ENCODE data around the gene IL17F. TPM values are rescaled to one million over a fixed set of nuclear protein-coding genes. Genes with fewer than 3 reads are reported as not detected.

The IL17F gene
- total RNA-seq, result not detected
- long read RNA-seq, result 0 reads

DNA sequence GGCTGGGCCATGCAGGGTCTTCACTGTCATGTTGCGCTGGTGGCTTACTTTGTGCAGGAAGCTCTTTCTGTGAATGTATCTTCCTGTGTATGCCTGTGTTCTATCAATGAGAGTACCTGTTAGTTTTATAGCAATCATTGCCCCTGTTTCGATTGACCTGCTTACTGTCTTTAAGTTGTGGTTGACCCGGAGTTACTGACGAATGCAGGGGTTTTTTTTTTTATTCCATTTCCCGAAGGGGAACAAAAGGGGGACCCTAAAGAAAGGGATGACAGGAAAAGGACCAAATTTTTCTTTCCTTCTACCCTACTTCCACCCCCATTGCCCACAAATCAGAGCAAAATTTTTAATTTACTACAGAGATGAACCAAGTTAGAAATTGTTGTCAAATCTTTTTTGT is at the start of gene IL17F:
IL17F (minus strand) TSS at position 101 of the 400 bp plus-strand sequence; CDS start at position 30, 71 bp downstream.
- intact Hi-C loops (cut with DNase I), result no loop called here
- DNase-seq (no peak), ATAC-seq (ENCODE audit: poor library complexity) (no peak)

DNA sequence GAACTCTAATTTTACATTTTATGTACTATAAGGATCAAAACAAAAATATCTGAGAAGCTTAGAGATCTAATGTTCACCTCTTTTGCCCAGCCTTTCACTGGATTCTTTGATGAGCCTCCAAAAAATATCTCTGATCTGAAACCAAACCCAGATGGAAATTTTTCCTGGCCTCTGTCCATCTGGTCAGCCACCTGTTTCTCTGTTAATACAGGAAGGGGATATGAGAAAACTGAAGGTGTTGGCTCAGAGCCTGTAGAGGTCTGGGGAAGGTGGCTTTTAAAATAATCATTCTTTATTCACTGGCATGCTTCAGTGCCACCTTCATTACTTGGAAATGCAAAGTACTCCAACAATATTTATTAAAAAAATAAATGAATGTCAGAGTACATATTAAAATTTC is 48.8 kb upstream of the IL17F start:
- DNase-seq, result no peak
- no peak for ATAC-seq (ENCODE audit: poor library complexity)
- intact Hi-C loops (cut with DNase I), result no loop called here

DNA sequence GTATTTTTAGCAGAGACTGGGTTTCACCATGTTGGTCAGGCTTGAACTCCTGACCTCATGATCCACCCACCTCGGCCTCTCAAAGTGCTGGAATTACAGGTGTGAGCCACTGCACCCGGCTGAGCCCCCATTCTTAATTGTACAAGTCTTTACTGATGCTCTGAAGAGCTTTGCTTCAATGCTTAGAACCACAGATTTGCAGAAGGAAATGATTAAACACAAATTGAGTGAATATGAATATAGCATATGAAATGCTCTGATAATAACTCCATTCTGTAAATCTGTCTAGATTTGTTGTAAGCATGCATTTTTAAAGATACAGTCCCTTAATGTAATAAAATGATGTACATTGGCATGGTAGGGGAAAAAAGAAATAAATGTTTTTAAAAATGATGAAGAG is 44.5 kb upstream of the IL17F start:
- intact Hi-C loops (cut with DNase I), result loop anchor here (5.0 kb wide), 3 partner anchors 73 to 373 kb away; partner anchors contain the start of gene PAQR8
- ATAC-seq (ENCODE audit: poor library complexity) (no peak), DNase-seq (no peak)

DNA sequence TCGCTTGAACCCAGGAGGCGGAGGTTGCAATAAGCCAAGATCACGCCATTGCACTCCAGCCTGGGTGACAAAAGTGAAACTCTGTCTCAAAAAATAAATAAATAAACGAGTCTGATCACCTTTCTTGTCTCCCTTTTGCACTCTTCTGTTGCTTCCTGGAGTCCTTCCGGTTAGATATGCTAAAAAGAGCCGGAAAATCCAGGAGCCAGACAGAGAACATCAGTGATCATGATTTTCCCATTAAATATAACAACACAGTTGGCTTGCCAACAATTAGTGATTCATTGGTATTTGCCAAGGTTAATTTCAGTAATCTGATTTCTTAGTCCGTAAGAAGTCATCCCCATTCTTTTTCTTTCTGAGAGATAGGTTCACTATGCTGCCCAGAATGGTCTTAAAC is 43.9 kb upstream of the IL17F start:
- ATAC-seq (ENCODE audit: poor library complexity) (no peak), DNase-seq (no peak)
- intact Hi-C loops (cut with DNase I), result loop anchor here (5.0 kb wide), 3 partner anchors 74 to 374 kb away; partner anchors contain the start of gene PAQR8

DNA sequence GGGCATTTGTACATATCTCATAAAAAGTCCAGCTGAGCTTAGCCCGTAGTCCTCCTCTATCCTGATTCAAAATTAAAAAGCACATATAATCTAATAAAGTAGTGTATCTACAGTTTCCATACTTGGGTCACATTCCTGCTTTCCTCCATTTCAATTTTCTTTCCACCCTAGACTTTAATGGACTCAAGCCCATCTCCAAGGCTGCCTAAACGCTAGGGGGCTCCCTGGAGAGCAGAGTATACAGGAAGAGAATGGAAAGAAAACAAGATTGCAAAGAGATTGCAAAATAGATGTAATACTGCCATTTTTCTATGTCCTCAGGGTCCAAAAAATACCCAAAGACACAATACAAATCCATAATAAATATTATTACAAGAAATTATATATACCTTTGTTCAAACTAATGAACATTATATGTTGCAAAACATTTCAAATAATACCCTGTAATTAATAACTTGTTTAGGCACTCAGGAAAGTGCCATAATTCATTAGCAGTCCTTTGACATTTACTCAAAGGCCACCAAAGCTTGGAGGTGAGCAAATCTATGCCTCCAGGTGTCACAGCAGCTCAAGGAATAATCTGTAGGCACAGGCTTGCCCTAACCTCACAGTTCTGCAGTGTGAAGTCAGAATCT is 42.6 kb upstream of the IL17F start:
- intact Hi-C loops (cut with DNase I), result loop anchor here (5.0 kb wide), 3 partner anchors 75 to 375 kb away; partner anchors contain the start of gene PAQR8
- ATAC-seq (ENCODE audit: poor library complexity) (no peak), DNase-seq (peak; percentile 72)

DNA sequence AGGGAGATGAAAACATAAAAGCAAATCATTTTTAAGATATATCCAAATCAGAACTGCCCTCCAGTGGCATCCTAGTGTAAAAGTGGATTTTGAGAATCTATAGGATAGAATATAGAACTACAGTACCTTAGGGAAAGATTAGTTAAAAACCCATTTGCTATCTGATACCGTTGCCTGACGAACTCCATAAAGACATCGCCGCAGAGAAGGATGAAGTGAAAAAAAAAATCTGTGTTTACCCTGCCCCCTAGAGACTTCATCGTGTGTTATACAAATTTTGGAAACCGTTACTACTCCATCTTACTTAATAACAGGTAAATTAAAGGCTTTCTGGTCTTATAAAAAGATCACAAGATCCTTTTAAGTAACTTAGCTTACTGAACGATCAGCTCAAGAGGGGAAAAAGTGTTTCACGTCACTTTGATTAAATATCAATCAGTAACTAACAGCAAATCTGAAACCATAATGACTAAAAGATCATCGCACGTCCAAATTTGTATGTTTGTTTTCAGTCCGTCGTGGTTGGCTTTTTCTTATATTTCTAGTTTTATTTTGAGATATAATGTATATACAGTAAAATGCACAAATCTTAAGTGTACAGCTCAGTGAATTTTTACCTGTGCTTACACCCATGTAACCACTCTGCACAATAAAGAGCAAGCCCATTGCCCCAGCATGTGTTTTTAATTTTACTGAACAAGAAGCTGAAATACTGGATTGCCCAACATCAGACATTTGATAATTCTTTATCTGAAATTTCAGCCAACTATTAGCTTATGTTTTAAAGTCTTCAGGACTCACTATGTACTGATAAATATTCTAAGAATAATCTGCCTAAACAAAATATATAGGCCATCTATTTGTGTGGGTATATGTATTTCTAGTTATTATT is 41.1 kb upstream of the IL17F start:
- intact Hi-C loops (cut with DNase I), result loop anchor here (5.0 kb wide), 3 partner anchors 77 to 377 kb away; partner anchors contain the start of gene PAQR8
- ATAC-seq (ENCODE audit: poor library complexity) (no peak), DNase-seq (no peak)

DNA sequence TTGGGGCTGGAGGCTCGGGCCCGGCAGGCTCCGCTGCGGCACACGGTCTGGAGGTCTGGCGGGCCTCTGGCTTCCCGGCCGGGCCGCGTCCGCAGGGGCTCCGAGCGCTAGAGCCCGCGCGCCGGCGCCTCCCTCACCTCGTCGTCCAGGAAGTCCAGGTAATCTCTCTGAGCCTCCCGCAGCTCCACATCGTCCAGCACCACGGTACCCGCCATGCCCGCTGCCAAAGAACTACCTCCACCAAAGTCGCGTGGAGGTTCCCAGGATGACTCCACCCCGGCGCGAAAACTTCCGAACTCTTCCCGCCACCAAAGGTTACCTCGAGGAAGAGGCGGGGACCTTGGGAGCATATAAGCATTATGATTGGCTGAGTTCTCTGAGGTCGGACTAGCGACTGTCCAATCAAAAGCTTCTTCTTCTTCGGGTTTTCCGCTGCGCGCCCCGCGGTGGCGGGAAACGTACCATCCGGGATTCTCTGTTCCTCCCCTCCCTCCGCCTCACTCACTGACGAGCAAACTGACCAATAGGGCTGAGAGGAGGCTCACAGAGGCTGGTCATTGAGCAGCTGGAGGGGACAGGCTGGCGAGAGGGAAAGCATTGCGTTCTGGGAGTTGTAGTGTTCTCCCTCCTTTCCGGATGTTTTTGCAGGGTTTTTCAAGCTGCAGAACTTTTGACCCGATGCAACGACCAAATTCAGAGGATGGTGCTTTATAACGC is 40.3 kb upstream of the IL17F start, which contains the start of gene MCM3:
MCM3 (minus strand) TSS at position 283 of the 717 bp plus-strand sequence; CDS start at position 215, 68 bp downstream.
- intact Hi-C loops (cut with DNase I), result loop anchor here (5.0 kb wide), 3 partner anchors 78 to 378 kb away; partner anchors contain the start of gene PAQR8
- DNase-seq (peak; percentile 98), ATAC-seq (ENCODE audit: poor library complexity) (peak; percentile 100)

DNA sequence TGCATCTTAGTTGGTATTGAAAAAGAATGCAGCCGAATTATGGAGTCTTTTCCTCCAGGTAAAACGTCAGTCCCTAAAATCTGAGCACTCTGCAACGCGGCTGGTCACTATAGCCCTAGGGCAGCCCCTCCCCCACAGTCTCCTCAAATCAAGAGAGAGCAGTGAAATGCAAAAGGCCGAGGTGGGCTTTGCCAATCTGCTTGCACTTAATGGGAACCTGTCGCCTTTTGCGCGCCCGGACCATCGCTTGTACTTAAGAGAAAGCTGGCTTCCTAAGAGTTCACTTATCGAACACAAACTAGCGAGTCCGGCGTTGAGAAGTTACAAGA is 39.8 kb upstream of the IL17F start:
- DNase-seq (peak; percentile 56), ATAC-seq (ENCODE audit: poor library complexity) (no peak)
- intact Hi-C loops (cut with DNase I), result no loop called here

DNA sequence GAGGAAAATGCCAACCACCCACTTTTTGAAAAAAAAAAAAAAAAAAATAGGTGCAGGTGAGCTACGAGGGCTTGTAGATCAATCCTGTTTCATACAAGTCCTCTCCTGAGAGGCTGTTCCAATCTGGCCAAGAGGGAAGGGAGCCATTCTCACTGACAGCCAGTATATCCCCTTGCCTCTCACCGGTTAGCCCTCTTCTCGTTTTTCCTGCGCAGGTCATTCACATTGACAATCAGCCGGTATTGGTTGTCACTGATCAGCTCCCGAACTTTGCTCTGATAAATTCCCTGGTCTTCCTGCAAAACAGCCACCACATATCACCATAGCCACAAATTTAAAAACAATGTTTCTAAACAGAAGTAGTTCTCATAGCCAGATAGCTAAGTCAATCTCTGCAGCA is 38.8 kb upstream of the IL17F start:
- ATAC-seq (ENCODE audit: poor library complexity), result no peak

DNA sequence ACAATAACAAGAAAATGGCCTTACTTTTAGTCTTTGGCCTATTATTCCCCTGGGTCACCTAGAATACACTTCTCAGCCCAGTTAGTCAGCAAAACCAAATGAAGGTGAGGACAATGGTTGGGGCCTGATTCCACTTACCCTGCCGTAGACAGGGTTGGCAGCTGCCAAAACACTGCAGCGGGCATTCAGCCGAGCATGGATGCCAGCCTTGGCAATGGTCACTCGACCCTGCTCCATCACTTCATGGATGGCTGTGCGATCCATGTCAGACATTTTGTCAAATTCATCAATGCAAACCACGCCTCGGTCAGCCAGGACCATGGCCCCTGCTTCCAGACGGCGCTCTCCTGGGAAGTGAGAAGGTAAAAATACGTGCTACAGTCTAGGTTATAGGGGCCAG is 31.8 kb upstream of the IL17F start:
- intact Hi-C loops (cut with DNase I), result no loop called here

More for the DNA sequence above, 38.8 kb upstream of the IL17F start:
- DNase-seq, result no peak
- intact Hi-C loops (cut with DNase I), result no loop called here

DNA sequence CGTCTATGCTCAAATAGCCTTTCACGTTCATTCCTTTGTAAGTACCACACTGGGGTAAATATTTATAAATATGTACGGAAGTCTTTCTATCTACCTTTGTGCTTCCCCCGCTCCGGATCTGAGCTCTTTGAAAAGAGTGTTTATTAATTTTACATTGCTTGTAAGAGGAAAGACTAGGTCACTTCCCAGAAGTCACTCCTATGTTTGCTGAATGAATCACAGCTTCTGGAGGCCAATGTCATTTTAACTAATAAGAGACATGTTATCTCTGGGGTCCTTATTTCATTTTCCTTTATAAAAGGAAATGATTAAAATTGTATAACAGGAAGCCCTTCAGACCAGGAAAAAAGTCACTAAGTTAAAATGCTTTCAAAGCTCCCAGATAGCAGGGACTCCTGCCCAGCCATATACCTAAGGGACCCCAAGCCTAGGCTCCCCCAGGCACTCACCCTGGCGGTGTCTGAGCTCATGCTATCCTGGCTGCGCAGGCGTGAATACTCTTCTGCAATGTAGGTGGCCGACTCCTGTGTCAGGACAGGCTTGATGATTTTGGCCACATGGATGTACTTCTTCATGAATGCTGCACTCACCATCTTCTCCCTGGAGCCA is 27.7 kb upstream of the IL17F start:
- intact Hi-C loops (cut with DNase I), result no loop called here
- ATAC-seq (ENCODE audit: poor library complexity) (no peak), DNase-seq (no peak)

More for the DNA sequence above, 31.8 kb upstream of the IL17F start:
- DNase-seq, result no peak
- no peak for ATAC-seq (ENCODE audit: poor library complexity)

DNA sequence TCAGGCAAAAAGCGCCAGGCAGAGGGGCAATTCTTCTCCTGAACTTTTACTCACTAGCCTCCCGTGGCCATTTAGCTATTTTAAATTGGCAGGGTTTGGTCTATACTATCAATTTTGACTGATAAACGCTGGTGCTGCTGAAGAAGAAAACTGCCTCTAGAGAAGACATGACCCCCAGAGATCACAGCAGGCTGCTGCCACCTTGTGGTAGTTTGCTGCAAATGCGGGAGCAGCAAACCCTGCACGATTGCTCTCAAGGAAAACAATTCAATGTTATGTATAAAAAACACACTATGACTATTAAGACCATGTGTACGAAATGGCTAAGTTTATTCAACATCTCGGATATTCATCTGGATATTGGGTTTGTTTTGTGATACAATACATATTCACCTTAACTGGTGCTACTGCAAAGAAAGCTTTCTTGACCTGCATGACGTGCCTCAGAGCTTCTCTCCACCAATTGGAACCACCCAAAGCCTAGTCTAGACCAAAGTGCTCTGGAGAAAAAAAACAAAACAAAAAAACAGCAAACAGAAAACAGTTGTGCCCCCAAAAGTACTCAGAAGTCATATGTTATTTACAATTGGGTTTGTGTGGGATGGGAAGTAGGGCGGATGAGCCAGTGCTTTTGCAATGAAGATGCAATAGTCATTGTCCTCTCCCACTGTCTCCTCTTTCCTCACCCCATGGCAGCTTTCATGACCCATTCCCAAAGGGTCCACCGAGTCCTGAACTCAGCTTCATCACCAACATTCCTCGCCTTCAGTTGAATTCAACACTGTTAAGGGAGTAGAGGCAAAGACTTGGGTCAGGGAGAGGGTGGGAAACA is 19.6 kb upstream of the IL17F start:
- intact Hi-C loops (cut with DNase I), result no loop called here
- DNase-seq, result peak; percentile 63
- peak; percentile 73 for ATAC-seq (ENCODE audit: poor library complexity)

DNA sequence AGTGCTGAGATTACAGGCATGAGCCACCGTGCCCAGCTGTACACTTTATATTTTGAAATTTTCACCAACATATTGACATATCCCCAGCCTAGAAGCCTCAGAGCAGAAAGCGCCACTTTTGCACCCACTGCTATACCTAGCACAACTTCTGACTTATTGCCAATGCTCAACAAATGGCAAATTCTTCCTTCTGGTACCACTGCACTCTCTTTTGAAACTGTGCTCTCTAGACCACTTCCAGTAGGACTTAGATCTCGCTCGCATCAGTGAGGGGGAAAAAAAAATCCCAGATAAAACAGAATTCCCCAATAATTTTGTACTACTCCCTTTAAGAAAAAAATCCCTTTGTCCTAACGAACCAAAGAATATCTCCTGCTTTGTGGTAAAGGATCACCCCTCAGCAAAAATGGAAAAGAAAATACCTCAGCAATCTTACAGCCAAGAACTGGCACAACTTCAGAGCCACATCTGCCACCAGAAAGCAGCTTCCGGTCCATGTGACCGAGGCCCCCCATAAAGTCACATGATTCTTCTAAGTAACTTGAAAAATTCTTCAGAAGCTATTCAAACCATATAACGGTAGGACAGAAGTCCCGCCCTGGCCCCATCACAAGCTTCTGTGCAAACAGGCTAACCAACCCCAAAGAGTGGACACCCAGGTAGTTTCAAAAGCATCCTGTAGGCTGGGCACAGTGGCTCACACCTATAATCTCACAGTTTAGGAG is 18.5 kb upstream of the IL17F start:
- no peak for DNase-seq
- ATAC-seq (ENCODE audit: poor library complexity), result no peak
- intact Hi-C loops (cut with DNase I), result no loop called here

DNA sequence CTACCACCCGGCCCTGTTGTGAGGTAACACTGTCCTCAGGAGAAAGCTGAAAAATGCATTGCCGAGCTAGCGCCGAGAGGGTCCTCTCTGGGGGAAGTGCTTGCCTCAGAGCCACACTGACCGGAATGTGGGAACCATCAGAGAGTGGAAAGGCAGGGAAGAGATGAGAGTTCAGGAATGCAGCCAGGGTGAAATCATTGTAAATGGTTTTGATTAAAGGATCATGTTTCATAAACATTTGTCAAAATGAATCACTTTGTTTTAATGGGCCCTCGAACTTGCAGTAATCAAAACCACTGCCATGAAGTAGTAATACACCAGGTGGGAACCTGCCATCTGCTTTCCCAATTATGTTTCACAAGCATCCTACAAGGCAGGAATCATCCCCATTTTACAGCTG is 16.9 kb upstream of the IL17F start:
- ATAC-seq (ENCODE audit: poor library complexity) (no peak), DNase-seq (no peak)
- intact Hi-C loops (cut with DNase I), result no loop called here

DNA sequence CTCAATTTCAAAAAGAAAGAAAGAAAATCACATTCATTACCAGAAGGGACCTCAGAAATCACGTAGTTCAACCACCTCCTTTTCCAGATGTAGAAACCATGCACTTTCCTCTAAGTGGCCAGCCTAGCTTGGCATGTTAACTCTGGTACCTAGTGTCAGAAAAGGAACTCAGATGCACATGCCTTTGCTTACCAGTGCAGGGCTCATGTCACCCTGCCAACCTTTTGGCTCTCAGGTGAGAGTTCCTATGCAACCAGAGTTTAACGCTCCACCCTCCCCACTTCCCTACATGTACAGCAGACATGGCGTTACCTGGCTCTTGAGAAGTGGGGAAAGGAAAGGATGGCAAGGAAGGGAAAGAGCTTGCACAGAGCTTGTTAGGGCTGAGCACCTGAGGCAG is 16.3 kb upstream of the IL17F start:
- no peak for DNase-seq

DNA sequence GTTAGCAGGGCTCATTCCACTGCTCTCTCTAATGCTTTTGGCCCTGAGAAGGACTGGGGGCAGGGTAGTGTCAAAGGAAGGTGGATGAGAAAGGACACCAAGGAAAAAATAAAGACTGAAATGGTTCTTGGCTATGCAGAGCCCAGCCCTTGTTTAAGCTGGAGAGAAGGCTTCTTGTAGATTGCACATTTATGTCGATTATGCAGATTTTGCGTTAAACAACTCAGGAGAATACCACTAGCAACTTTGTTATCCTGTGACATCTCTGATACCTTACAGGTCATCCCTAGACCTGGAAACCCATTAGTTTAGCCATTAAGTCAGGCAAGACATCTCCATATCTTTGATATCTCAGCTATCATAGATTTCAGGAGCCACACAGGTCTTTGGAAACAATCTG is 11.1 kb upstream of the IL17F start:
- DNase-seq (no peak), ATAC-seq (ENCODE audit: poor library complexity) (no peak)
- intact Hi-C loops (cut with DNase I), result no loop called here

More for the DNA sequence above, 16.3 kb upstream of the IL17F start:
- intact Hi-C loops (cut with DNase I), result no loop called here
- ATAC-seq (ENCODE audit: poor library complexity), result no peak

DNA sequence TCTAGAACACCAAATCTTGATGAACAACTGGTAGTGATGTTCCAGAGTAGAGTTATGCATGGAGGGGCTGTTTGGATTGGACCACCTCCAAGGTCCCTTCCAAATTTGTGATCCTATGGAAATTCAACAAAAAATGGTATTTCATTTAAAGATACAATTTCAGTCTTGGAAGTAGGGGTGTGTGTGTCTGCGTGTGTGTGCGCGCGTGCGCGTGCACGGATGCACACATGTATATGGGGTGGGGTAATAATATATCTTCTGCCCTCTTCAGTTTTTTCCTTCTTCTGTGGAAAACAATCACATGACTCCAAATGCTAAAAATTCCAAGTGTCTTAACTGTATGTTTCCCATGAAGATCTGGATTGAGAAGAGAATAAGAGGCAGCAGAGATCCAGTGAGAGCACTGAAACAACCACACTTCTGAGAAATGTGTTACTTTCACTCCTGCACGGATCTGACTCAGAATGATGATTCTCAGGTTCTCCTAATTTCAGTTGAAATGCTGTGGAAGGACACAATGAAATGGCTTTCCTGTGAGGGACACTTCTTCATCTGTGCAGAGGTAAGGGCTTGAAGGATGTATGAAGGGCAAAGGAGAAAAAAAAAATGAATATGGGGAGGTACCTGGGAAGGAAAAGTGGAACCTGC is 10.6 kb upstream of the IL17F start:
- no peak for ATAC-seq (ENCODE audit: poor library complexity)
- no peak for DNase-seq
- intact Hi-C loops (cut with DNase I), result no loop called here

Data from Right ventricle myocardium superior (tissue), 1 donor.